Esophagus squamous epithelium (tissue), 5 donors: ENCODE data around the gene EPHA2. TPM values are rescaled to one million over a fixed set of nuclear protein-coding genes. Genes with fewer than 3 reads are reported as not detected.
"Not testable (repeated sequence)": the region's sequence is repeated elsewhere in the genome, so short reads cannot be mapped to it uniquely, and the experiment has no call there.

Source experiments
- DNase-seq: peaks from one replicate; lab custom pipeline; 2025; lab: John Stamatoyannopoulos, UW
- H3K27ac ChIP-seq, 4 donors: fragments of 200-600 bp; sonication (generic); one replicate each; pipeline ENCODE4 v1.5.1; 2016 to 2019; ENCODE audit warnings: mild to moderate bottlenecking in 1 of 4
- H3K27me3 ChIP-seq, 4 donors: fragments of 200-600 bp; sonication (generic); 1 replicate in 3 of 4; 2 replicates in 1 of 4; pipeline versions ENCODE4 v1.5.1 to v1.6.0; 2017 to 2021; ENCODE audit warnings: antibody characterized with exemption in 1 of 4
- H3K36me3 ChIP-seq, 3 donors: fragments of 200-600 bp; sonication (generic); one replicate each; pipeline ENCODE4 v1.5.1; 2016 to 2019
- H3K4me1 ChIP-seq, 3 donors: fragments of 200-600 bp; sonication (generic); one replicate each; pipeline ENCODE4 v1.5.1; 2017 to 2019
- H3K4me3 ChIP-seq, 4 donors: fragments of 200-600 bp; sonication (generic); 1 replicate in 3 of 4; 2 replicates in 1 of 4; pipeline ENCODE4 v1.5.1; 2016 to 2019; ENCODE audit warnings: mild to moderate bottlenecking in 2 of 4, moderate library complexity in 1 of 4
- H3K9me3 ChIP-seq, 3 donors: fragments of 200-600 bp; sonication (generic); one replicate each; pipeline ENCODE4 v1.5.1; 2016 to 2019
- CTCF ChIP-seq, 6 experiments: fragments of 450-650 bp in 4 of 6; fragments of 200-600 bp in 2 of 6; sonication (generic) in 2 of 6; IDR thresholded peaks; one replicate each; pipeline ENCODE4 v1.5.1; 2016 to 2019; ENCODE audit warnings: antibody characterized with exemption in 6 of 6, mild to moderate bottlenecking in 4 of 6, moderate library complexity in 4 of 6
- POLR2A ChIP-seq, 4 donors: fragments of 450-650 bp; IDR thresholded peaks; one replicate each; pipeline ENCODE4 v1.6.1; 2017; ENCODE audit warnings: antibody characterized with exemption in 4 of 4, mild to moderate bottlenecking in 4 of 4, moderate library complexity in 3 of 4
- WGBS, 2 donors: methylation state at CpG; one replicate each; pipeline ENCODE4 v1.1.5; 2018; 5-methylcytosine and 5-hydroxymethylcytosine counted together
- intact Hi-C: fragments of 100-400 bp; cut with DNase I; formaldehyde crosslinking; loops from one replicate; pipeline ENCODE4 v1.15.0; 2022
- total RNA-seq, 4 donors: library from RNA; depleted of rRNA; stranded (reverse); fragments of >200 nt; gene quantifications; one replicate each; pipeline ENCODE4 v1.1.0, GENCODE V29; 2016
- donor health status: DM: yes; HTN: yes; CAD: no.

Gene EPHA2
- total RNA-seq, 4 donors from 2014 or later = 87.5 to 225 (median 137) TPM

DNA sequence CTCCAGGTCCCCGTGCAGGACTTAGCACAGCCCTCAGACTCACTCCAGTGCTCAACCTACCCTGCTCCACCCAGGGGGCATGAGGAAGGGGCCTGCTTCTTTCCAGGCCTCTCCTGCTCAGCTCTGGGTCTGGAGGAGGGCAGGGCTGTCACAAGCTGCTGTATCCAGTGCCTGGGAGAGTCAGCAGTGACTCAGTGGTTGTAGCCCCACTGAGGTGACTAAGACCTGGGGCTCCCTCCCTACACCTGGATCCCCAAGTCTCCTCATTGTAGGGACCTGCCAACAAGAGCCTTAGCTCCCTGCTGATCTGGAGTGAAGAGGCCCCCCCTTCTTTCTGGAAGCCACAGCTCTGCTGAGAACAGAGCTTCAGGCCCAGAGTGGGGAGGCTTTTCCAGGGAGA is 46.3 kb downstream of the EPHA2 start:
- no peak overlapping the region for H3K27ac ChIP-seq
- no CpG with 5 or more reads among the region's 1 CpG for WGBS, 2 donors
- H3K4me1 ChIP-seq = peaks cover 0 to 43% (median 19%) of the 10 kb centered on the region in 3 donors
- DNase-seq = no peak
- H3K27me3 ChIP-seq = peaks cover 0 to 5% (median 0%) of the 10 kb centered on the region in 4 donors
- H3K36me3 ChIP-seq = no peaks in the 10 kb centered on the region
- TF ChIP-seq POLR2A (IDR thresholded peaks at IDR 0.05) (no peak), CTCF (IDR thresholded peaks at IDR 0.05) (no peak)
- peaks cover 0 to 16% (median 13%) of the 10 kb centered on the region in 3 donors for H3K9me3 ChIP-seq
- no peak overlapping the region for H3K4me3 ChIP-seq
- intact Hi-C loops = no loop called here

GRCh38 chr1:16107039-16107438 is 48.8 kb downstream of the EPHA2 start:
- WGBS, 2 donors = 60 to 82% methylated on average over 5 of the region's 5 CpGs
- H3K27ac ChIP-seq = not testable (repeated sequence)

DNA sequence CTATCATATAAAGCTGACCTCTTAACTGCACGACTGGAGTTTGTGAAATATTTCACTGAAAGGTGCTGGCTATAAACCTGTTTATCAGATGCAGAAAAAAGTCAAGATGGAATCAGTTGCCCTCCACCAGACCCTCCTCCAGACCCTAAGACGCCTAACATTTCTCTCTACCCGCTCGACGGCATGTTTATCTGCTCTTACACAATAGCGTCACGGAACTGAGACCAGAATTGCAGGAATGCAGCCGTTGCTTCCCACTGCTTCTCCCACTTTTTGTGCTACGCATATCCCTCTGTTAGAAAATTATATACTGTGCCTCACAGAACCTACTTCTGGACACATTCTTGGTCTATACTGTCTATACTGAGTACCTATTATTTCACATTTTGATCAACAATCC is 54.2 kb downstream of the EPHA2 start:
- DNase-seq = no peak
- TF ChIP-seq POLR2A (IDR thresholded peaks at IDR 0.05) (no peak), CTCF (IDR thresholded peaks at IDR 0.05) (no peak)
- intact Hi-C loops = no loop called here
- 78 to 81% methylated on average over 9 of the region's 9 CpGs for WGBS, 2 donors
- H3K4me3 ChIP-seq = no peak overlapping the region
- H3K4me1 ChIP-seq = peaks cover 0 to 16% (median 3%) of the 10 kb centered on the region in 3 donors
- H3K9me3 ChIP-seq = peaks cover 0 to 5% (median 0%) of the 10 kb centered on the region in 3 donors
- no peaks in the 10 kb centered on the region for H3K27me3 ChIP-seq
- no peak overlapping the region for H3K27ac ChIP-seq
- H3K36me3 ChIP-seq = no peaks in the 10 kb centered on the region

More at GRCh38 chr1:16107039-16107438, 48.8 kb downstream of the EPHA2 start:
- Histone ChIP-seq H3K4me1 (peaks cover 0 to 41% (median 19%) of the 10 kb centered on the region in 3 donors), H3K9me3 (peaks cover 0 to 16% (median 13%) of the 10 kb centered on the region in 3 donors)
- H3K36me3 ChIP-seq, H3K27me3 ChIP-seq, DNase-seq, intact Hi-C loops, H3K4me3 ChIP-seq: not testable (repeated sequence)

DNA sequence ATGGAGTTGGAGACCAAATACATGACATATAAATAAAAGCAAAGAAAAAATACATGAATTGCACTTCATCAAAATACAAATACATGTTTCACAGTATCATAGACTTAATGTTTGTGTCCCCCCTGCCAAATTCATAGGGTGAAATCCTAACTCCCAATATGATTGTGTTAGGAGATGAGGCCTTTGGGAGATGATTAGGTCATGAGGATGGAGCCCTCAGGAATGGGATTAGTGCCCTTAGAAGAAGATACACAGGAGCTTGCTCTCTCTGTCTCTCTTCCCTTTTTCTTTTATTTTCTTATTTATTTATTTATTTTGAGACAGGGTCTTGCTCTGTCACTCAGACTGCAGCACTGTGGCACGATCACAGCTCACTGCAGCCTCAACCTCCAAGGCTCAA is 56.5 kb downstream of the EPHA2 start:
- intact Hi-C loops = no loop called here
- Histone ChIP-seq H3K36me3 (no peaks in the 10 kb centered on the region), H3K27ac (no peak overlapping the region), H3K9me3 (peaks cover 0 to 5% (median 0%) of the 10 kb centered on the region in 3 donors), H3K4me1 (peaks cover 0 to 1% (median 0%) of the 10 kb centered on the region in 3 donors), H3K4me3 (no peak overlapping the region), H3K27me3 (peaks cover 0 to 8% (median 0%) of the 10 kb centered on the region in 4 donors)
- no peak for DNase-seq
- no peak for TF ChIP-seq POLR2A (IDR thresholded peaks at IDR 0.05)
- no peak for TF ChIP-seq CTCF (IDR thresholded peaks at IDR 0.05)
- WGBS, 2 donors = 71 to 100% methylated on average over 1 of the region's 1 CpG

- intact Hi-C loops = no loop called here
- no peak overlapping the region for H3K27ac ChIP-seq
- H3K9me3 ChIP-seq = peaks cover 0 to 5% (median 0%) of the 10 kb centered on the region in 3 donors
- peaks cover 0 to 8% (median 0%) of the 10 kb centered on the region in 4 donors for H3K27me3 ChIP-seq
- H3K4me1 ChIP-seq = peaks cover 18 to 26% (median 22%) of the 10 kb centered on the region in 3 donors
- no peak overlapping the region for H3K4me3 ChIP-seq
- no peak for DNase-seq
- H3K36me3 ChIP-seq = no peaks in the 10 kb centered on the region
- 66 to 68% methylated on average over 2 to 3 of the region's 9 CpGs for WGBS, 2 donors
- no peak for TF ChIP-seq CTCF (IDR thresholded peaks at IDR 0.05)
- no peak for TF ChIP-seq POLR2A (IDR thresholded peaks at IDR 0.05)
These were observed 60.4 kb downstream of the EPHA2 start for GRCh38 chr1:16095447-16095846.
